GM23338 (cell line): ENCODE results near the gene LRR1. TPM values are rescaled to one million over a fixed set of nuclear protein-coding genes. Genes with fewer than 3 reads are reported as not detected.

Experiments used
- ATAC-seq: fragments of 200-7000 bp; cut with Tn5 transposase; 3 replicates; pipeline ENCODE4 v1.9.1; 2020
- DNase-seq: peaks from one replicate; pipeline ENCODE4 v3.0.0-alpha.2; 2015; ENCODE audit warnings: low spot score
- H2AFZ ChIP-seq: fragments of 200-600 bp; sonication (generic); 2 replicates; pipeline ENCODE4 v1.8.0; 2016; ENCODE audit warnings: antibody characterized with exemption, mild to moderate bottlenecking, moderate library complexity
- H3F3A ChIP-seq: fragments of 200-600 bp; sonication (generic); replicated peaks from 2 replicates; pipeline ENCODE4 v1.8.0; 2017; ENCODE audit warnings: antibody characterized with exemption, mixed run types, low read depth
- H3K27ac ChIP-seq: fragments of 200-600 bp; sonication (generic); 2 replicates; pipeline ENCODE4 v1.6.1; 2016; ENCODE audit warnings: low read depth
- H3K27me3 ChIP-seq: fragments of 200-600 bp; sonication (generic); 2 replicates; pipeline ENCODE4 v1.8.0; 2016; ENCODE audit warnings: mild to moderate bottlenecking, mixed run types, moderate library complexity; ENCODE audit not compliant: insufficient read depth
- H3K36me3 ChIP-seq: fragments of 200-600 bp; sonication (generic); 2 replicates; pipeline ENCODE4 v1.8.0; 2016; ENCODE audit warnings: mild to moderate bottlenecking; ENCODE audit not compliant: insufficient read depth
- H3K4me1 ChIP-seq: fragments of 200-600 bp; sonication (generic); 2 replicates; pipeline ENCODE4 v1.8.0; 2016; ENCODE audit warnings: mild to moderate bottlenecking, moderate library complexity; ENCODE audit not compliant: insufficient read depth
- H3K4me2 ChIP-seq: fragments of 200-600 bp; sonication (generic); 2 replicates; pipeline ENCODE4 v1.7.1; 2017; ENCODE audit warnings: mixed run types
- H3K4me3 ChIP-seq: fragments of 200-600 bp; sonication (generic); 2 replicates; pipeline ENCODE4 v1.6.1; 2016; ENCODE audit warnings: mixed run types
- H3K79me2 ChIP-seq: fragments of 200-600 bp; sonication (generic); replicated peaks from 2 replicates; pipeline ENCODE4 v1.8.0; 2017; ENCODE audit warnings: mild to moderate bottlenecking; ENCODE audit not compliant: insufficient read depth
- H3K9me2 ChIP-seq: fragments of 200-600 bp; sonication (generic); 2 replicates; pipeline ENCODE4 v1.8.0; 2017; ENCODE audit not compliant: insufficient read depth
- H4K20me1 ChIP-seq: fragments of 200-600 bp; sonication (generic); replicated peaks from 2 replicates; pipeline ENCODE4 v1.8.0; 2017; ENCODE audit warnings: mild to moderate bottlenecking; ENCODE audit not compliant: insufficient read depth
- H3K27ac Mint-ChIP-seq: 2 replicates; pipeline ENCODE4 v1.8.0; 2020; ENCODE audit warnings: inconsistent platforms, mild to moderate bottlenecking, moderate library complexity, mixed read lengths
- H3K27me3 Mint-ChIP-seq: 3 replicates; pipeline ENCODE4 v1.8.0; 2022; ENCODE audit warnings: low read depth, mild to moderate bottlenecking, moderate library complexity, mixed read lengths, inconsistent platforms; ENCODE audit not compliant: insufficient read depth, poor library complexity
- H3K36me3 Mint-ChIP-seq: 3 replicates; pipeline ENCODE4 v1.8.0; 2021; ENCODE audit warnings: low read depth, mild to moderate bottlenecking, inconsistent platforms, moderate library complexity, mixed read lengths
- H3K4me1 Mint-ChIP-seq: 3 replicates; pipeline ENCODE4 v1.8.0; 2020; ENCODE audit warnings: mild to moderate bottlenecking, inconsistent platforms, mixed read lengths
- H3K4me3 Mint-ChIP-seq: 3 replicates; pipeline ENCODE4 v1.8.0; 2021; ENCODE audit warnings: moderate library complexity, mild to moderate bottlenecking, inconsistent platforms, mixed read lengths
- H3K9me3 Mint-ChIP-seq: 3 replicates; pipeline ENCODE4 v1.8.0; 2020; ENCODE audit warnings: moderate library complexity, mild to moderate bottlenecking, inconsistent platforms, mixed read lengths
- CREB1 ChIP-seq: fragments of 250-450 bp; sonication (Bioruptor Pico); IDR thresholded peaks from 2 replicates; pipeline ENCODE4 v1.5.0; 2020; ENCODE audit warnings: low read depth, mild to moderate bottlenecking, moderate library complexity
- CTCF ChIP-seq, 2 experiments: fragments of 200-600 bp in 1 of 2; sonication (generic) in 1 of 2; conservative IDR thresholded peaks; 2 replicates each; pipeline versions ENCODE4 v1.5.1 to v1.6.1; 2016 to 2017; ENCODE audit warnings: antibody characterized with exemption in 2 of 2, low read depth in 2 of 2, mild to moderate bottlenecking in 2 of 2, moderate library complexity in 1 of 2
- EZH2phosphoT487 ChIP-seq: fragments of 200-600 bp; sonication (generic); IDR thresholded peaks from one replicate; pipeline ENCODE4 v1.8.1; 2018; ENCODE audit warnings: antibody characterized with exemption; ENCODE audit not compliant: unreplicated experiment
- POLR2AphosphoS5 ChIP-seq: IDR thresholded peaks from 2 replicates; pipeline ENCODE4 v1.6.1; 2016; ENCODE audit warnings: antibody characterized with exemption, low read depth
- polyA plus RNA-seq: library from polyadenylated mRNA; unstranded; fragments of >200 nt; fragmentation: Nextera tagmentation; extraction: Ambion mirVana; gene quantifications from 2 replicates; pipeline ENCODE4 v1.2.1, GENCODE V29; 2016
- total RNA-seq: library from RNA; depleted of rRNA; stranded (reverse); fragments of >200 nt; shearing (Covaris generic); gene quantifications from 2 replicates; pipeline ENCODE4 v1.2.3, GENCODE V29; 2014
- TF ChIP-seq, protein P1 (sequence below): IDR thresholded peaks from one replicate; pipeline ENCODE4 v1.6.1; 2018; ENCODE audit warnings: antibody characterized with exemption; ENCODE audit not compliant: unreplicated experiment

The LRR1 gene
- total and polyA plus RNA-seq, 2 experiments from 2014 or later: 31.8 to 41.9 TPM

DNA sequence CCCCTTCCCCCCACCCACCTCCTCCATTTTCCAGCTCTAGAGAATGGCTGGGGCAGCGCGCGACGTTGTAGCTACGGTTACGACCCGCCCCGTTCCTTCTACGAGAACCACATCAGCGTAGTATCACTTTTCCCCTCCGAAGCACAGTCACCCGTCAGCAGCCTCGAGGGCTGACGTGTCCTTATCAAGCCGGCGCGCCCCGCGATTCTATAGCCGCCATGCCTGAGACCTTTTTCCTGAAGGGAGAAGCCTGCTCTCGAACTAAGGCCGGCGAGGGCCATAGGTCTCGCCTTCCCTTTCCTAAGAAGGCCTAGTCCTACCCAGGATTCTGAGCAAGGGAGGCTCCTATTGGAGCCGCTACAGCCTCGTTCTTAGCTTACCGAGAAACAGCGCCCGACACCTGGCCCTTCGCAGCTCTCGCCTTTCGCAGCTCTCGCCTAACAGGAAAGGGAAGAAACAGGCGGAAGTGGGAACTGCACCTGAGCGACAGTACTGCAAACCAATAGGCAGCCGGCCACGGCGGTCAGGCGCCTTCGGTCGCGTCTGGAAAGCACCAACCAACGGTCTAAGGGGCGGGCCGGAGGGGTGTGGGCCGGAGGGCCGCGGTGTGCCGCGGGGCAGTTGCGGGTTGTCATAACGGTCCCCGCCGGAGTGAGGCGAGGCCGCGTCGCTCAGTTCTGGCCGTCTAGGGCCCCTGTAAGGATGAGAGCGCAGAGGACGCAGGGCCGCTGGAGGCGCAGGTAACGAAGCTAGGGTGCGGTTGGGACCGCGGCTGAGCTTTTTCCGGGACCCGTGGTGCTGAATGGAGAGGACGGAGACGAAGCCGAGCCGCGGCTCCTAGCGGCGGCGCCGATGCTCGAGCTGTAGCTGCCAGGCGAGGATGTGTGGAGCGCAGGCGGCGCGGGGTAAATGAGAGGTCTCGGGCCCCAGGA is 21.7 kb downstream of the LRR1 start, which contains the start of the genes MGAT2 and RPL36AL:
Gene MGAT2 (plus strand): TSS at position 618 of the 932 bp plus-strand sequence. CDS start 470 bp downstream, outside the sequence.
Gene RPL36AL (minus strand): TSS at position 445 of the 932 bp plus-strand sequence. CDS start 1,522 bp downstream, outside the sequence.
- DNase-seq (peak; percentile 99), ATAC-seq (peak; percentile 97)
- Histone ChIP-seq H3K4me2 (peak within 1 kb of the TSS; percentile 92), H3K79me2 (peaks cover 51% of the 10 kb centered on the region), H3K4me1 (peaks cover 11% of the 10 kb centered on the region), H3K27me3 (no peaks in the 10 kb centered on the region), H3K36me3 (peaks cover 16% of the 10 kb centered on the region; the same call in 1 of the 2 replicates), H3K4me3 (peak within 1 kb of the TSS; percentile 94), H4K20me1 (peaks cover 29% of the 10 kb centered on the region), H2AFZ (peak within 1 kb of the TSS; percentile 38; the same call in 1 of the 2 replicates), H3K27ac (peak within 1 kb of the TSS; percentile 95), H3F3A (peaks cover 16% of the 10 kb centered on the region), H3K9me2 (no peaks in the 10 kb centered on the region)
- peak within 1 kb of the TSS; percentile 98 for H3K27ac Mint-ChIP-seq
- H3K27me3 Mint-ChIP-seq: peaks cover 1% of the 10 kb centered on the region
- TF ChIP-seq POLR2AphosphoS5 (peak; percentile 98), CTCF (conservative IDR thresholded peaks at IDR 0.05; ENCODE audit: low read depth in 2 of 2) (0 out of 4 replicates have a peak, but pooled peaks of 1 of the 2 experiments have one; percentile 1), CREB1 (CRISPR knock-in tag) (peak; percentile 64), EZH2phosphoT487 (no peak)
- TF ChIP-seq, protein P1, sequence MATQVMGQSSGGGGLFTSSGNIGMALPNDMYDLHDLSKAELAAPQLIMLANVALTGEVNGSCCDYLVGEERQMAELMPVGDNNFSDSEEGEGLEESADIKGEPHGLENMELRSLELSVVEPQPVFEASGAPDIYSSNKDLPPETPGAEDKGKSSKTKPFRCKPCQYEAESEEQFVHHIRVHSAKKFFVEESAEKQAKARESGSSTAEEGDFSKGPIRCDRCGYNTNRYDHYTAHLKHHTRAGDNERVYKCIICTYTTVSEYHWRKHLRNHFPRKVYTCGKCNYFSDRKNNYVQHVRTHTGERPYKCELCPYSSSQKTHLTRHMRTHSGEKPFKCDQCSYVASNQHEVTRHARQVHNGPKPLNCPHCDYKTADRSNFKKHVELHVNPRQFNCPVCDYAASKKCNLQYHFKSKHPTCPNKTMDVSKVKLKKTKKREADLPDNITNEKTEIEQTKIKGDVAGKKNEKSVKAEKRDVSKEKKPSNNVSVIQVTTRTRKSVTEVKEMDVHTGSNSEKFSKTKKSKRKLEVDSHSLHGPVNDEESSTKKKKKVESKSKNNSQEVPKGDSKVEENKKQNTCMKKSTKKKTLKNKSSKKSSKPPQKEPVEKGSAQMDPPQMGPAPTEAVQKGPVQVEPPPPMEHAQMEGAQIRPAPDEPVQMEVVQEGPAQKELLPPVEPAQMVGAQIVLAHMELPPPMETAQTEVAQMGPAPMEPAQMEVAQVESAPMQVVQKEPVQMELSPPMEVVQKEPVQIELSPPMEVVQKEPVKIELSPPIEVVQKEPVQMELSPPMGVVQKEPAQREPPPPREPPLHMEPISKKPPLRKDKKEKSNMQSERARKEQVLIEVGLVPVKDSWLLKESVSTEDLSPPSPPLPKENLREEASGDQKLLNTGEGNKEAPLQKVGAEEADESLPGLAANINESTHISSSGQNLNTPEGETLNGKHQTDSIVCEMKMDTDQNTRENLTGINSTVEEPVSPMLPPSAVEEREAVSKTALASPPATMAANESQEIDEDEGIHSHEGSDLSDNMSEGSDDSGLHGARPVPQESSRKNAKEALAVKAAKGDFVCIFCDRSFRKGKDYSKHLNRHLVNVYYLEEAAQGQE: peak; percentile 5
- H3K4me3 Mint-ChIP-seq: peak within 1 kb of the TSS; percentile 99
- H3K9me3 Mint-ChIP-seq: no peaks in the 10 kb centered on the region
- H3K4me1 Mint-ChIP-seq: peaks cover 18% of the 10 kb centered on the region
- H3K36me3 Mint-ChIP-seq: peaks cover 46% of the 10 kb centered on the region
